HEK293 (cell line): Measurements from ENCODE around the gene POLD3.

Experiments used
- CTCF ChIA-PET: fragments of 350-600 bp; formaldehyde crosslinking; extraction: SDS; loops from one replicate; lab custom pipeline; 2021; ENCODE audit warnings: antibody characterized with exemption; lab: Yijun Ruan, JAX
- POLR2A ChIA-PET: fragments of 300-600 bp; formaldehyde crosslinking; extraction: SDS; loops from one replicate; lab custom pipeline; 2020; ENCODE audit warnings: antibody characterized with exemption, inconsistent platforms; lab: Yijun Ruan, JAX
- H3K27ac ChIP-seq: fragments of 200-500 bp; sonication (Bioruptor generic); 2 replicates; pipeline ENCODE4 v1.5.1; 2014; ENCODE audit warnings: low read depth, low read length, control low read depth, inconsistent platforms; ENCODE audit errors: extremely low read depth
- H3K36me3 ChIP-seq, 2 experiments: fragments of 200-500 bp in 1 of 2; sonication (Bioruptor generic) in 1 of 2; 1 replicate in 1 of 2; 2 replicates in 1 of 2; pipeline ENCODE4 v1.5.1; 2014 to 2017; ENCODE audit warnings: inconsistent platforms in 2 of 2, low read length in 2 of 2; ENCODE audit not compliant: control insufficient read depth in 2 of 2, insufficient read depth in 1 of 2
- H3K4me1 ChIP-seq: fragments of 200-500 bp; sonication (Bioruptor generic); 2 replicates; pipeline ENCODE4 v1.5.1; 2014; ENCODE audit warnings: mild to moderate bottlenecking, low read length, inconsistent platforms; ENCODE audit not compliant: control insufficient read depth, insufficient read depth
- H3K4me3 ChIP-seq: 2 replicates; pipeline ENCODE4 v1.5.1; 2011; ENCODE audit warnings: low read depth, mild to moderate bottlenecking, control low read depth, low read length, moderate library complexity
- H3K9me3 ChIP-seq: fragments of 200-500 bp; sonication (Bioruptor generic); 2 replicates; pipeline ENCODE4 v1.5.1; 2014; ENCODE audit warnings: low read depth, low read length, inconsistent platforms; ENCODE audit not compliant: control insufficient read depth, insufficient read depth
- CTCF ChIP-seq: fragments of 450-650 bp; formaldehyde crosslinking; IDR thresholded peaks from 2 replicates; pipeline ENCODE4 v1.5.1; 2016; ENCODE audit warnings: missing biosample characterization, missing genetic modification characterization
- KLF9 ChIP-seq: fragments of 450-650 bp; formaldehyde crosslinking; IDR thresholded peaks from 2 replicates; pipeline ENCODE4 v1.5.1; 2016; ENCODE audit warnings: missing biosample characterization, missing genetic modification characterization, low read depth
- OSR2 ChIP-seq: fragments of 450-650 bp; formaldehyde crosslinking; IDR thresholded peaks from 2 replicates; pipeline ENCODE4 v1.5.1; 2016; ENCODE audit warnings: missing biosample characterization, missing genetic modification characterization
- PRDM6 ChIP-seq: fragments of 450-650 bp; formaldehyde crosslinking; IDR thresholded peaks from 2 replicates; pipeline ENCODE4 v1.5.1; 2017; ENCODE audit warnings: missing biosample characterization, missing genetic modification characterization
- ZBTB21 ChIP-seq: fragments of 450-650 bp; formaldehyde crosslinking; IDR thresholded peaks from 2 replicates; pipeline ENCODE4 v1.5.1; 2017; ENCODE audit warnings: missing biosample characterization, missing genetic modification characterization
- ZBTB48 ChIP-seq: fragments of 450-650 bp; formaldehyde crosslinking; IDR thresholded peaks from 2 replicates; pipeline ENCODE4 v1.5.1; 2016; ENCODE audit warnings: missing biosample characterization, missing genetic modification characterization
- ZBTB8A ChIP-seq: fragments of 450-650 bp; formaldehyde crosslinking; IDR thresholded peaks from 2 replicates; pipeline ENCODE4 v1.5.1; 2016; ENCODE audit warnings: missing biosample characterization, missing genetic modification characterization
- ZNF133 ChIP-seq: fragments of 450-650 bp; formaldehyde crosslinking; IDR thresholded peaks from 2 replicates; pipeline ENCODE4 v1.5.1; 2016; ENCODE audit warnings: missing biosample characterization, missing genetic modification characterization
- ZNF214 ChIP-seq: fragments of 450-650 bp; formaldehyde crosslinking; IDR thresholded peaks from 2 replicates; pipeline ENCODE4 v1.5.1; 2017; ENCODE audit warnings: missing biosample characterization, mild to moderate bottlenecking, missing genetic modification characterization, borderline replicate concordance
- ZNF324 ChIP-seq: fragments of 450-650 bp; formaldehyde crosslinking; IDR thresholded peaks from 2 replicates; pipeline ENCODE4 v1.5.1; 2016; ENCODE audit warnings: missing biosample characterization, missing genetic modification characterization
- ZNF350 ChIP-seq: fragments of 450-650 bp; formaldehyde crosslinking; IDR thresholded peaks from 2 replicates; pipeline ENCODE4 v1.5.0; 2017; ENCODE audit warnings: missing biosample characterization, mild to moderate bottlenecking, missing genetic modification characterization
- ZNF354C ChIP-seq: fragments of 450-650 bp; formaldehyde crosslinking; IDR thresholded peaks from 2 replicates; pipeline ENCODE4 v1.5.1; 2016; ENCODE audit warnings: missing biosample characterization, missing genetic modification characterization, low read depth, borderline replicate concordance
- ZNF501 ChIP-seq: fragments of 450-650 bp; formaldehyde crosslinking; IDR thresholded peaks from 2 replicates; pipeline ENCODE4 v1.5.1; 2016; ENCODE audit warnings: missing biosample characterization, missing genetic modification characterization
- ZNF518A ChIP-seq: fragments of 450-650 bp; formaldehyde crosslinking; conservative IDR thresholded peaks from 2 replicates; pipeline ENCODE4 v1.5.1; 2016; ENCODE audit warnings: low read depth, missing biosample characterization, missing genetic modification characterization
- ZNF548 ChIP-seq: fragments of 450-650 bp; formaldehyde crosslinking; IDR thresholded peaks from 2 replicates; pipeline ENCODE4 v1.5.1; 2016; ENCODE audit warnings: missing biosample characterization, missing genetic modification characterization
- ZNF558 ChIP-seq: fragments of 450-650 bp; formaldehyde crosslinking; IDR thresholded peaks from 2 replicates; pipeline ENCODE4 v1.5.1; 2016; ENCODE audit warnings: missing biosample characterization, missing genetic modification characterization
- ZNF585B ChIP-seq: fragments of 450-650 bp; formaldehyde crosslinking; IDR thresholded peaks from 2 replicates; pipeline ENCODE4 v1.5.1; 2016; ENCODE audit warnings: missing biosample characterization, missing genetic modification characterization
- ZNF596 ChIP-seq: fragments of 450-650 bp; IDR thresholded peaks from 2 replicates; pipeline ENCODE4 v1.5.0; 2018; ENCODE audit warnings: missing biosample characterization, mild to moderate bottlenecking, missing genetic modification characterization, moderate library complexity
- ZNF670 ChIP-seq: fragments of 450-650 bp; formaldehyde crosslinking; IDR thresholded peaks from 2 replicates; pipeline ENCODE4 v1.5.1; 2016; ENCODE audit warnings: missing biosample characterization, missing genetic modification characterization, low read depth
- ZNF677 ChIP-seq: fragments of 450-650 bp; IDR thresholded peaks from 2 replicates; pipeline ENCODE4 v1.5.0; 2018; ENCODE audit warnings: missing biosample characterization, mild to moderate bottlenecking, missing genetic modification characterization, moderate library complexity

The POLD3 gene

GRCh38 chr11:74559110-74559933 lies 33.1 kb upstream of the POLD3 start:
- H3K4me3 ChIP-seq: no peak overlapping the region
- H3K36me3 ChIP-seq: no peaks in the 10 kb centered on the region
- ChIA-PET CTCF (interaction anchor here (0.9 to 3.8 kb wide), 2 partner anchors 106 to 116 kb away, joined by 3 to 15 read pairs; no protein-coding TSS in a partner anchor), POLR2A (no interaction called here)
- no peaks in the 10 kb centered on the region for H3K9me3 ChIP-seq
- no peak overlapping the region for H3K27ac ChIP-seq
- H3K4me1 ChIP-seq: no peaks in the 10 kb centered on the region
- no peak for TF ChIP-seq ZBTB48 (tag by site-specific recombination)
- TF ChIP-seq ZNF548 (tag by site-specific recombination): no peak
- no peak for TF ChIP-seq ZNF596 (tag by site-specific recombination)
- no peak for TF ChIP-seq ZNF558
- no peak for TF ChIP-seq ZNF585B (tag by site-specific recombination)
- no peak for TF ChIP-seq ZNF677

GRCh38 chr11:74559934-74560309 lies 32.5 kb upstream of the POLD3 start:
- CTCF ChIA-PET: interaction anchor here (3.8 kb wide), 1 partner anchor 107 kb away, joined by 15 read pairs; no protein-coding TSS in a partner anchor
- Histone ChIP-seq H3K4me3 (no peak overlapping the region), H3K9me3 (no peaks in the 10 kb centered on the region), H3K36me3 (no peaks in the 10 kb centered on the region), H3K27ac (no peak overlapping the region), H3K4me1 (no peaks in the 10 kb centered on the region)
- TF ChIP-seq ZNF214 (no peak), ZNF501 (tag by site-specific recombination) (no peak), KLF9 (no peak), ZNF354C (no peak), ZNF324 (tag by site-specific recombination) (no peak), OSR2 (no peak), ZNF350 (tag by site-specific recombination) (no peak), ZNF670 (tag by site-specific recombination) (no peak), CTCF (tag by site-specific recombination) (no peak), ZNF133 (no peak), ZBTB8A (tag by site-specific recombination) (no peak), PRDM6 (no peak), ZNF518A (no peak), ZBTB21 (tag by site-specific recombination) (no peak)
- POLR2A ChIA-PET: no interaction called here
